H1 (cell line): ENCODE data around the gene NHS. TPM values are rescaled to one million over a fixed set of nuclear protein-coding genes. Genes with fewer than 3 reads are reported as not detected.

Experiments used
- CTCF ChIA-PET: fragments of 300-600 bp; sonication (Branson Sonifier 250); formaldehyde crosslinking; loops from one replicate; lab custom pipeline; 2021; ENCODE audit not compliant: partially characterized antibody; lab: Charles Lee
- POLR2A ChIA-PET: fragments of 300-600 bp; sonication (Branson Sonifier 250); formaldehyde crosslinking; loops from one replicate; lab custom pipeline; 2021; ENCODE audit warnings: inconsistent platforms; ENCODE audit not compliant: partially characterized antibody; lab: Charles Lee
- DNase-seq, 2 experiments: peaks; one replicate each; pipeline versions ENCODE4 v3.0.0 to v3.0.0-alpha.2; 2010 to 2022; ENCODE audit warnings: low spot score in 2 of 2, low read depth in 1 of 2, mixed read lengths in 1 of 2
- FAIRE-seq: peaks from 2 replicates; lab custom pipeline; 2011; peaks lifted over from hg19 to GRCh38; lab: Jason Lieb, UNC
- H2AFZ ChIP-seq: 2 replicates; pipeline ENCODE4 v1.8.1; 2012; ENCODE audit warnings: low read length, inconsistent platforms
- H2AK5ac ChIP-seq: 2 replicates; pipeline ENCODE4 v1.6.1; 2013; ENCODE audit warnings: low read depth, low read length
- H2BK120ac ChIP-seq: replicated peaks from 2 replicates; pipeline ENCODE3; 2013; ENCODE audit warnings: low read depth, low read length, inconsistent platforms
- H2BK12ac ChIP-seq: 2 replicates; pipeline ENCODE4 v1.6.1; 2013; ENCODE audit warnings: low read depth, low read length
- H2BK15ac ChIP-seq: 2 replicates; pipeline ENCODE4 v1.6.1; 2013; ENCODE audit warnings: low read length
- H2BK20ac ChIP-seq: 2 replicates; pipeline ENCODE4 v1.6.1; 2013; ENCODE audit warnings: low read length
- H2BK5ac ChIP-seq: 2 replicates; pipeline ENCODE4 v1.6.1; 2013; ENCODE audit warnings: low read depth, low read length
- H3K14ac ChIP-seq: 2 replicates; pipeline ENCODE4 v1.6.1; 2013; ENCODE audit warnings: inconsistent platforms; ENCODE audit not compliant: insufficient read length
- H3K18ac ChIP-seq: 2 replicates; pipeline ENCODE4 v1.6.1; 2013; ENCODE audit warnings: low read length; ENCODE audit errors: extremely low read depth
- H3K23ac ChIP-seq: 2 replicates; pipeline ENCODE4 v1.6.1; 2013; ENCODE audit warnings: inconsistent platforms; ENCODE audit not compliant: insufficient read length
- H3K23me2 ChIP-seq: 2 replicates; pipeline ENCODE4 v1.6.1; 2013; ENCODE audit warnings: low read depth, low read length
- H3K27ac ChIP-seq: 2 replicates; pipeline ENCODE4 v1.6.1; 2011; ENCODE audit warnings: low read depth, low read length, inconsistent platforms
- H3K27me3 ChIP-seq, 4 experiments: replicated peaks in 1 of 4; 1 replicate in 1 of 4; 2 replicates in 3 of 4; pipeline versions ENCODE4 v1.6.1 to v1.8.1; 2011 to 2013; ENCODE audit warnings: low read length in 3 of 4, mild to moderate bottlenecking in 3 of 4, inconsistent platforms in 2 of 4, mixed read lengths in 2 of 4, moderate library complexity in 1 of 4; ENCODE audit not compliant: control insufficient read depth in 3 of 4, insufficient read depth in 3 of 4; ENCODE audit errors: extremely low read depth in 1 of 4
- H3K36me3 ChIP-seq, 4 experiments: 2 replicates each; pipeline versions ENCODE4 v1.6.1 to v1.8.1; 2011 to 2013; ENCODE audit warnings: mild to moderate bottlenecking in 4 of 4, low read length in 3 of 4, moderate library complexity in 2 of 4, control low read depth in 1 of 4, inconsistent platforms in 1 of 4; ENCODE audit not compliant: insufficient read depth in 4 of 4, control insufficient read depth in 2 of 4
- H3K4ac ChIP-seq: replicated peaks from 2 replicates; pipeline ENCODE3; 2013; ENCODE audit warnings: low read length, low read depth, mixed read lengths, inconsistent platforms; ENCODE audit not compliant: insufficient read length
- H3K4me1 ChIP-seq, 4 experiments: replicated peaks in 1 of 4; 1 replicate in 1 of 4; 2 replicates in 3 of 4; pipeline versions ENCODE4 v1.6.1 to v1.8.1; 2011 to 2013; ENCODE audit warnings: low read length in 3 of 4, inconsistent platforms in 2 of 4, mixed read lengths in 1 of 4; ENCODE audit not compliant: insufficient read depth in 4 of 4, control insufficient read depth in 3 of 4
- H3K4me2 ChIP-seq, 2 experiments: 2 replicates each; pipeline versions ENCODE4 v1.6.1 to v1.8.1; 2011 to 2013; ENCODE audit warnings: low read depth in 2 of 2, low read length in 2 of 2, control low read depth in 1 of 2, inconsistent platforms in 1 of 2, mild to moderate bottlenecking in 1 of 2; ENCODE audit not compliant: insufficient read depth in 1 of 2
- H3K4me3 ChIP-seq, 4 experiments: fragments of 200-600, 300-600 bp in 1 of 4; sonication (generic), shearing (Covaris generic), sonication (Bioruptor Twin) in 1 of 4; 2 replicates each; pipeline versions ENCODE4 v1.5.1 to v1.8.1; 2011 to 2016; ENCODE audit warnings: low read length in 4 of 4, low read depth in 3 of 4, control low read depth in 2 of 4, inconsistent platforms in 2 of 4, mild to moderate bottlenecking in 2 of 4, mixed read lengths in 1 of 4, moderate library complexity in 1 of 4; ENCODE audit not compliant: insufficient read depth in 2 of 4; ENCODE audit errors: extremely low read depth in 1 of 4
- H3K56ac ChIP-seq: replicated peaks from 2 replicates; pipeline ENCODE3; 2013; ENCODE audit warnings: low read depth, mild to moderate bottlenecking, mixed read lengths, low read length, inconsistent platforms; ENCODE audit not compliant: insufficient read length
- H3K79me1 ChIP-seq: 2 replicates; pipeline ENCODE4 v1.6.1; 2013; ENCODE audit warnings: low read depth, low read length, control low read depth
- H3K79me2 ChIP-seq, 2 experiments: 2 replicates each; pipeline versions ENCODE4 v1.6.1 to v1.8.1; 2012 to 2013; ENCODE audit warnings: low read length in 2 of 2, mild to moderate bottlenecking in 2 of 2, inconsistent platforms in 1 of 2; ENCODE audit not compliant: insufficient read depth in 2 of 2, control insufficient read depth in 1 of 2
- H3K9ac ChIP-seq, 4 experiments: replicated peaks in 1 of 4; 1 replicate in 1 of 4; 2 replicates in 3 of 4; pipeline versions ENCODE4 v1.6.1 to v1.8.1; 2011 to 2013; ENCODE audit warnings: low read depth in 3 of 4, low read length in 3 of 4, control low read depth in 2 of 4, mild to moderate bottlenecking in 2 of 4, moderate library complexity in 2 of 4, inconsistent platforms in 1 of 4; ENCODE audit errors: extremely low read depth in 1 of 4
- H3K9me3 ChIP-seq, 2 experiments: 2 replicates each; pipeline versions ENCODE4 v1.6.1 to v1.8.1; 2012 to 2013; ENCODE audit warnings: mild to moderate bottlenecking in 2 of 2, moderate library complexity in 2 of 2, control low read depth in 1 of 2, inconsistent platforms in 1 of 2, low read depth in 1 of 2, low read length in 1 of 2, mixed read lengths in 1 of 2; ENCODE audit not compliant: insufficient read depth in 2 of 2
- H4K20me1 ChIP-seq, 2 experiments: replicated peaks in 1 of 2; 2 replicates each; pipeline versions ENCODE3 to v1.8.1; 2011 to 2013; ENCODE audit warnings: inconsistent platforms in 2 of 2, low read length in 2 of 2, mild to moderate bottlenecking in 1 of 2; ENCODE audit not compliant: insufficient read depth in 2 of 2, control insufficient read depth in 1 of 2
- H4K5ac ChIP-seq: 2 replicates; pipeline ENCODE4 v1.6.1; 2013; ENCODE audit warnings: low read length, low read depth, mixed read lengths, inconsistent platforms; ENCODE audit not compliant: insufficient read length
- H4K8ac ChIP-seq: 2 replicates; pipeline ENCODE4 v1.8.0; 2013; ENCODE audit warnings: mild to moderate bottlenecking, moderate library complexity, low read length, inconsistent platforms; ENCODE audit not compliant: insufficient read depth; ENCODE audit errors: extremely low read depth
- H4K91ac ChIP-seq: replicated peaks from 2 replicates; pipeline ENCODE3; 2013; ENCODE audit warnings: low read length, mixed read lengths, inconsistent platforms; ENCODE audit not compliant: insufficient read length
- KDM1A ChIP-seq: fragments of 200-600, 300-600 bp; sonication (generic); IDR thresholded peaks from 2 replicates; pipeline ENCODE4 v1.7.1; 2016; ENCODE audit warnings: mild to moderate bottlenecking, low read length, borderline replicate concordance
- KDM4A ChIP-seq: IDR thresholded peaks from one replicate; pipeline ENCODE4 v1.7.1; 2012; ENCODE audit warnings: low read depth, mild to moderate bottlenecking, moderate library complexity, low read length, inconsistent platforms; ENCODE audit not compliant: severe bottlenecking
- SAP30 ChIP-seq: fragments of 300-600 bp; sonication (generic); IDR thresholded peaks from 2 replicates; pipeline ENCODE4 v1.7.1; 2012; ENCODE audit warnings: low read length, moderate library complexity, mild to moderate bottlenecking, inconsistent platforms; ENCODE audit not compliant: insufficient read depth, insufficient replicate concordance
- YY1 ChIP-seq: IDR thresholded peaks from 2 replicates; pipeline ENCODE4 v1.6.1; 2011; ENCODE audit warnings: low read depth, mild to moderate bottlenecking, low read length
- WGBS, 2 experiments: shearing (Covaris generic) in 1 of 2; methylation state at CpG; one replicate each; pipeline versions ENCODE4 v1.1.6 to v1.1.7; 2013 to 2015; ENCODE audit warnings: low lambda C conversion rate in 2 of 2, mixed read lengths in 2 of 2, inconsistent platforms in 1 of 2, low coverage in 1 of 2, missing lambda C conversion rate in 1 of 2; ENCODE audit not compliant: insufficient replicate concordance in 2 of 2, insufficient coverage in 1 of 2, insufficient read length in 1 of 2; ENCODE audit errors: extremely low coverage in 1 of 2, missing lambda C conversion rate in 1 of 2; 5-methylcytosine and 5-hydroxymethylcytosine counted together
- polyA plus RNA-seq, 7 experiments: library from polyadenylated mRNA; depleted of rRNA in 3 of 7; stranded (reverse) in 5 of 7; unstranded in 2 of 7; fragments of >200 nt in 5 of 7; fragments of 200-250 nt in 2 of 7; gene quantifications; 1 replicate in 5 of 7; 2 replicates in 1 of 7; 4 replicates in 1 of 7; pipeline versions ENCODE4 v1.2.1 to v1.2.3, GENCODE V29; 2011 to 2013; ENCODE audit warnings: missing spikeins in 2 of 7, mixed read lengths in 2 of 7
- total RNA-seq: library from RNA; stranded (reverse); fragmentation: NEBNext Ultra II Directional; extraction: Animal tissue kit (Norgen Biotek cat#: 25700); gene quantifications from 2 replicates; pipeline ENCODE4 v1.2.1, GENCODE V29; 2021
- TF ChIP-seq, protein P1 (sequence below): IDR thresholded peaks from 2 replicates; pipeline ENCODE4 v1.6.1; 2012; ENCODE audit warnings: inconsistent platforms

The NHS gene
- total and polyA plus RNA-seq, 2 of the 8 experiments (the other 6 are each of a cell fraction or from before 2014, with no cell fraction given) = 2.2 to 6.7 TPM

DNA sequence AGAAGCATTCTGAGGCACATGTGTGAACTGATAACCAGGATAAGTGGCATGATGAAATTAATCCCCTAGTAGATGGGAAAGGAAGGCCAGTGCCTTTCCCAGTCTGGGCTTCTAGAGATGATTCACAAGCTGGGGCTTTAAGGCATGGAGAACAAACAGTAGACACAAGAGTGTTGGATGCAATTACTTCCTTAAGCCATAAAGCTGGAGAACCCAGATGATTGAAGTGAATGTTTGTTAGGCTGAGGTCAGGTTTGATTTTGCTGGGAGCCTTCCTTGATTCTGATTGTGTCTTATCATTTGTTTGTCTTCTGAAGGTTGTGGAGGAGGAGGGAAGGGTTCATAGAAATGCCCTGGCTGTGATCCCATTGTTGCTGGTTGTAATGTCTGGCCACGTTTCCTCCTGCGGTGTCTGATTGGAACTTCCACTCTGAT is 125.2 kb downstream of the NHS start:
- WGBS, 2 experiments = 100% methylated on average over 2 of the region's 2 CpGs; no CpG with 5 or more reads in 1 of the 2 experiments
- no peaks in the 10 kb centered on the region for H3K79me1 ChIP-seq
- H4K91ac ChIP-seq = no peak overlapping the region
- no peaks in the 10 kb centered on the region for H3K36me3 ChIP-seq
- H3K9ac ChIP-seq = no peak overlapping the region
- no peak overlapping the region for H2AK5ac ChIP-seq
- FAIRE-seq = no peak
- H2BK5ac ChIP-seq = no peak overlapping the region
- DNase-seq = no peak
- no peak overlapping the region for H3K27ac ChIP-seq
- H2BK20ac ChIP-seq = no peak overlapping the region
- no peak overlapping the region for H4K8ac ChIP-seq
- no peak overlapping the region for H2AFZ ChIP-seq
- H4K20me1 ChIP-seq = no peaks in the 10 kb centered on the region
- H2BK12ac ChIP-seq = no peak overlapping the region
- 0 out of 7 replicates have a peak, but pooled peaks cover 0 to 4% (median 1%) of the 10 kb centered on the region in 4 experiments for H3K4me1 ChIP-seq
- H2BK15ac ChIP-seq = no peak overlapping the region
- no peaks in the 10 kb centered on the region for H3K23me2 ChIP-seq
- no peak overlapping the region for H3K4me3 ChIP-seq
- H3K18ac ChIP-seq = no peak overlapping the region
- H3K23ac ChIP-seq = no peak overlapping the region
- no peaks in the 10 kb centered on the region for H3K9me3 ChIP-seq
- no peak overlapping the region for H4K5ac ChIP-seq
- H3K4ac ChIP-seq = no peak overlapping the region
- no peaks in the 10 kb centered on the region for H3K79me2 ChIP-seq
- no peak overlapping the region for H3K14ac ChIP-seq
- ChIA-PET POLR2A (no interaction called here), CTCF (no interaction called here)
- no peaks in the 10 kb centered on the region for H3K27me3 ChIP-seq
- H3K4me2 ChIP-seq = no peak overlapping the region
- H3K56ac ChIP-seq = no peak overlapping the region
- no peak overlapping the region for H2BK120ac ChIP-seq
- TF ChIP-seq YY1 = no peak
- no peak for TF ChIP-seq KDM1A
- TF ChIP-seq KDM4A = no peak
- TF ChIP-seq SAP30 = no peak
- TF ChIP-seq, protein P1, sequence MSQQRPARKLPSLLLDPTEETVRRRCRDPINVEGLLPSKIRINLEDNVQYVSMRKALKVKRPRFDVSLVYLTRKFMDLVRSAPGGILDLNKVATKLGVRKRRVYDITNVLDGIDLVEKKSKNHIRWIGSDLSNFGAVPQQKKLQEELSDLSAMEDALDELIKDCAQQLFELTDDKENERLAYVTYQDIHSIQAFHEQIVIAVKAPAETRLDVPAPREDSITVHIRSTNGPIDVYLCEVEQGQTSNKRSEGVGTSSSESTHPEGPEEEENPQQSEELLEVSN = no peak
